ENCODE data around the gene ARPC1B.
"Not testable (repeated sequence)": the region's sequence is repeated elsewhere in the genome, so short reads cannot be mapped to it uniquely, and the experiment has no call there.

DNA sequence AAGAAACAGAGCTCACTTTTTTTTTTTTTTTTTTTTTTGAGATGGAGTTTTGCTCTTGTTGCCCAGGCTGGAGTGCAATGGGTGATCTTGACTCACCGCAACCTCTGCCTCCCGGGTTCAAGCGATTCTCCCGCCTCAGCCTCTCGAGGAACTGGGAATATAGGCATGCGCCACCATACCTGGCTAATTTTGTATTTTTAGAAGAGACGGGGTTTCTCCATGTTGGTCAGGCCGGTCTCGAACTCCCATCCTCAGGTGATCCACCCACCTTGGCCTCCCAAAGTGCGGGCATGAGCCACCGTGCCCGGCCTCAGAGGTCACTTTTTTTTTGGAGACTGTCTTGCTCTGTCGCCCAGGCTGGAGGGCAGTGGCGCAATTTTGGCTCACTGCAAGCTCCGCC, 16.0 kb upstream of the ARPC1B start:
- TF ChIP-seq, protein P1, sequence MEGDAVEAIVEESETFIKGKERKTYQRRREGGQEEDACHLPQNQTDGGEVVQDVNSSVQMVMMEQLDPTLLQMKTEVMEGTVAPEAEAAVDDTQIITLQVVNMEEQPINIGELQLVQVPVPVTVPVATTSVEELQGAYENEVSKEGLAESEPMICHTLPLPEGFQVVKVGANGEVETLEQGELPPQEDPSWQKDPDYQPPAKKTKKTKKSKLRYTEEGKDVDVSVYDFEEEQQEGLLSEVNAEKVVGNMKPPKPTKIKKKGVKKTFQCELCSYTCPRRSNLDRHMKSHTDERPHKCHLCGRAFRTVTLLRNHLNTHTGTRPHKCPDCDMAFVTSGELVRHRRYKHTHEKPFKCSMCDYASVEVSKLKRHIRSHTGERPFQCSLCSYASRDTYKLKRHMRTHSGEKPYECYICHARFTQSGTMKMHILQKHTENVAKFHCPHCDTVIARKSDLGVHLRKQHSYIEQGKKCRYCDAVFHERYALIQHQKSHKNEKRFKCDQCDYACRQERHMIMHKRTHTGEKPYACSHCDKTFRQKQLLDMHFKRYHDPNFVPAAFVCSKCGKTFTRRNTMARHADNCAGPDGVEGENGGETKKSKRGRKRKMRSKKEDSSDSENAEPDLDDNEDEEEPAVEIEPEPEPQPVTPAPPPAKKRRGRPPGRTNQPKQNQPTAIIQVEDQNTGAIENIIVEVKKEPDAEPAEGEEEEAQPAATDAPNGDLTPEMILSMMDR (IDR thresholded peaks at IDR 0.05) = not testable (repeated sequence)
- not testable (repeated sequence) for TF ChIP-seq ZFX (IDR thresholded peaks at IDR 0.05; ENCODE audit: borderline replicate concordance)

Measured in 22Rv1 (cell line).